ENCODE results near the gene IL6.

IL6 gene

GRCh38 chr7:22781230-22781711, 54.3 kb downstream of the IL6 start:
- no peaks in the 10 kb centered on the region for H3K36me3 ChIP-seq (ENCODE audit: low read length)
- H2AFZ ChIP-seq (ENCODE audit: low read depth, low read length, severe bottlenecking), result no peak overlapping the region
- no peak for TF ChIP-seq EZH2phosphoT487 (conservative IDR thresholded peaks at IDR 0.05; ENCODE audit: low read length)
- TF ChIP-seq, protein P1, sequence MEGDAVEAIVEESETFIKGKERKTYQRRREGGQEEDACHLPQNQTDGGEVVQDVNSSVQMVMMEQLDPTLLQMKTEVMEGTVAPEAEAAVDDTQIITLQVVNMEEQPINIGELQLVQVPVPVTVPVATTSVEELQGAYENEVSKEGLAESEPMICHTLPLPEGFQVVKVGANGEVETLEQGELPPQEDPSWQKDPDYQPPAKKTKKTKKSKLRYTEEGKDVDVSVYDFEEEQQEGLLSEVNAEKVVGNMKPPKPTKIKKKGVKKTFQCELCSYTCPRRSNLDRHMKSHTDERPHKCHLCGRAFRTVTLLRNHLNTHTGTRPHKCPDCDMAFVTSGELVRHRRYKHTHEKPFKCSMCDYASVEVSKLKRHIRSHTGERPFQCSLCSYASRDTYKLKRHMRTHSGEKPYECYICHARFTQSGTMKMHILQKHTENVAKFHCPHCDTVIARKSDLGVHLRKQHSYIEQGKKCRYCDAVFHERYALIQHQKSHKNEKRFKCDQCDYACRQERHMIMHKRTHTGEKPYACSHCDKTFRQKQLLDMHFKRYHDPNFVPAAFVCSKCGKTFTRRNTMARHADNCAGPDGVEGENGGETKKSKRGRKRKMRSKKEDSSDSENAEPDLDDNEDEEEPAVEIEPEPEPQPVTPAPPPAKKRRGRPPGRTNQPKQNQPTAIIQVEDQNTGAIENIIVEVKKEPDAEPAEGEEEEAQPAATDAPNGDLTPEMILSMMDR (IDR thresholded peaks at IDR 0.05; ENCODE audit: insufficient read depth, low read length, poor library complexity, severe bottlenecking), result no peak
- no peak overlapping the region for H3K27ac ChIP-seq (ENCODE audit: low read depth, low read length)
- H3K9me2 ChIP-seq (replicated peaks; ENCODE audit: insufficient read depth, low read length), result no peaks in the 10 kb centered on the region
- no peak overlapping the region for H3K4me2 ChIP-seq (ENCODE audit: low read depth, low read length, poor library complexity, severe bottlenecking)
- no peak overlapping the region for H3K4me3 ChIP-seq (ENCODE audit: insufficient read depth, low read length, poor library complexity, severe bottlenecking)
- H3K27me3 ChIP-seq (ENCODE audit: low read length), result no peaks in the 10 kb centered on the region
- H3K9ac ChIP-seq (ENCODE audit: low read length), result no peak overlapping the region
- H3F3A ChIP-seq (ENCODE audit: insufficient read depth), result no peaks in the 10 kb centered on the region
- no peaks in the 10 kb centered on the region for H4K20me1 ChIP-seq (ENCODE audit: low read depth, low read length)
- no peaks in the 10 kb centered on the region for H3K79me2 ChIP-seq (ENCODE audit: insufficient read depth, low read length)
- H3K9me3 ChIP-seq (ENCODE audit: insufficient read depth, low read length), result no peaks in the 10 kb centered on the region

Data from SU-DHL-6 (cell line).